ENCODE data around the gene PDIA6. TPM values are rescaled to one million over a fixed set of nuclear protein-coding genes. Genes with fewer than 3 reads are reported as not detected.

PDIA6 gene
- total RNA-seq, 1 donor from 2014 or later: 102 TPM

DNA sequence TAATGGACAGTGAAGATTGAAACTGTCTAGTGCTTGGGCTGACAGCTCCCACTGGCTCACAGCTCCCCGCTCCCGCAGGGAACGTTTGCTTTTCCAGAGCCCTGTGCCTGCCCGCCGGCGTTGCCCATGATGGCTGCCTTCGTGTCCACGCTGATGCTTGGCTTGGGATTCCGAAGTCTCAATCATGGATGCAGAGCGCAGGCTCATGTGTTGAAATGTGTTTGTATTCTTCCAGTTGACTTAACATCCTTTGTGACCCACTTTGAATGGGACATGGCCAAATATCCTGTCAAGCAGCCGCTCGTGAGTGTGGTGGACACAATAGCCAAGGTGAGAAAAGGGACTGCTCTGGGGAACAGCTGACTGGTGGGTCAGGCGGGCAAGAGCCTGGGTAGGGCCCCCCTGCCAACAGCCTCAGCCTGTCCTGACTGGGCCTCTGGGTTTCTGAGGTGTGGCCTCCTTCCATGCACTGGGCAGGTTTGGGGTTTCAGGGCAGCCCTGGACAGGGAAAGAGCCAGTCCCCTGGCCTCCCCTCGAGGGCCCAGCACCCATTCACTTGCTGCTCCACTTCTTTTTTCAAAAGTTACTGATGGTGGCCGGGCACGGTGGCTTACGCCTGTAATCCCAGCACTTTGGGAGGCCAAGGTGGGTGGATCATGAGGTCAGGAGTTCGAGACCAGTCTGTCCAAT lies 48.3 kb downstream of the PDIA6 start:
- no peak for DNase-seq

- DNase-seq: no peak
Measured at GRCh38 chr2:10763461-10763800, 49.2 kb downstream of the PDIA6 start.

DNA sequence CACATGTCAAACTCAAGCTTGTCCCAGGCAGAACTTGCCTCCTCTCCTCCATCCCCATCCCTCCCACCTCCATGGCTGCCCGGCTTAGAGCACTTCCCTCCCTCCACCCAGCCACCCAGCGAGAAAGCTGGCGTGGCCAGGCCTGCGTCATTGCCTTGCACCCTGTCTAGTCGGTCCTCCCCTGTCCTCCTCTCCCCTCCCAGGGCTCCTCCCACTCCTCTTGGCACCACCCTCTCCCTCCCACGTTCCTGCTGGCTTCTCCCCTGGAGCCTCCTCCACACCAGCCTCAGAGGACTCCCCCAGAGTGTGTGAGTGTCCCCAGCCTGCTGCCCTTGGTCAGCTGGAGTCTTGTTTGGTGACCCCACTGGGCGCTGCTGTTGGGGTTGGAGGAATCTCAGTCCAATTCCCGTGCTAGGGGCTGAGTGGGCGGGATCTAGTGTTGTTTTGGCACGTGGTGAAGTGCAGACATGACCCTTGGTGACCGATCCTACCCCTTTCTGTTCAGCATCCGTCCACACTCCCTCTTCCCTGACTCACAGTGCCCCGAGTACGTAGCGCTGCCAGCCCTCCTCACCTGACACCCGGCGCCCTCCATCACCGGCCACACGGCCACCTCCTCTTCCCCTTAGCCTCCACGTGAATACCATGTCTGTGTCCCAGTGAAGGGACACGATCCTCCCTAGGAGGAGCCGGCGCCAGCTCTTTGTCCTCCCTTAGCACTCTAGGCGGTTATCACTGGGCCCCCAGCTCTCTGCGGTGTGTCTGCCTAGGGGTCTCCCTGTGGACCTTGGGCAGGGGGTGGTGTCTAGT lies 49.7 kb downstream of the PDIA6 start:
- no peak for DNase-seq

DNA sequence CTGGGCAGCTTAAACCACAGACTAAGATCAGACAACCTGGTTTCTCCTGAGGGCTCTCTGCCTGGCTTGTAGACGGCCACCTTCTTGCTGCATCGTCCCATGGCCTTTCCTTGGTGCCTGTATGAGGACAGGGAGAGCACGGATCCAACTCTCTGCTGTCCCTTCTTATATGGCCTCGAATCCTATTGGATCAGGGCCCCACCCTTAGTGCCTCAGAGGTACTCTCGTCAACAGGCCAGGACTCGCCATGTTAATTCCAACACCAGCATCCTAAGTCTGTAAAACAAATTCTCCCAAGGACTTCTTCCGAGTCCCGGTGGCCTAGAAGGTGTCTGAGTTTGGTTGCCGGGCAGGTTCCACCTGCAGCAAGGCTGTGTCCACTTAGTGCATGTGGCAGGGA lies 51.0 kb downstream of the PDIA6 start:
- no peak for DNase-seq

DNA sequence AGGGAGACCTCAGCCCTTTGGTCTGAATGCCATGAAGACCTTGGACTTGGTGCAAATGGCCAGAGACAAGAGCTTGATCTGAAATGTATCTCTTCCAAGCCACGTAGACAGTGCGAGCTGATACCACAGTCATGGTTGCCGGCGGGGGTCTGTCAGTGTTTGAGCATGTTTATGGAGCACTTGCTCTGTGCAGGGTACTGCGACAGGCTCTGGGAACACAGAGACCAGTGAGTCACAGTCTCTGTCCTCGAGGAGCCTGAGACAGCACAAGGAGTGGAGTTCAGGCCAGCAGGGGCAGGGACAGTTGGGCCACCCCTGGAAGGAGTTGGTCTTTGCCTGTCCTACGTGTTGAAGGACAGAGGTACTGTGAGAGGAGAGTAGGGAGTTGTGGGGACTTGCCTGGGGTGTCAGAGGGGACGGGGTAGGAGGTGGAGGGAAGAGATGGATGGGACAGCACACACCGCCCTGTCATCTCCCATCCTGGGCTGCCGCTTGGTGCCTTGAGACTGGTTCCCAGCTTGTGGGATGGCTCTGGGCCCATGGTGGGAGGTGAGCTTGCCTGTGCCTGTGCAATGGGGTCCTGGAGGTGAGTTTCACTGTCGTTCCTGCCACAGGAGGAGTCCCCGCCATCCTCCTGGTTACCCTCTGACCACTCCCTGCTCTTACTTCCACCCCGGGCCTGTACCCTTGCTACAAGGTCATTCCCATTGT lies 51.6 kb downstream of the PDIA6 start:
- no peak for DNase-seq

DNA sequence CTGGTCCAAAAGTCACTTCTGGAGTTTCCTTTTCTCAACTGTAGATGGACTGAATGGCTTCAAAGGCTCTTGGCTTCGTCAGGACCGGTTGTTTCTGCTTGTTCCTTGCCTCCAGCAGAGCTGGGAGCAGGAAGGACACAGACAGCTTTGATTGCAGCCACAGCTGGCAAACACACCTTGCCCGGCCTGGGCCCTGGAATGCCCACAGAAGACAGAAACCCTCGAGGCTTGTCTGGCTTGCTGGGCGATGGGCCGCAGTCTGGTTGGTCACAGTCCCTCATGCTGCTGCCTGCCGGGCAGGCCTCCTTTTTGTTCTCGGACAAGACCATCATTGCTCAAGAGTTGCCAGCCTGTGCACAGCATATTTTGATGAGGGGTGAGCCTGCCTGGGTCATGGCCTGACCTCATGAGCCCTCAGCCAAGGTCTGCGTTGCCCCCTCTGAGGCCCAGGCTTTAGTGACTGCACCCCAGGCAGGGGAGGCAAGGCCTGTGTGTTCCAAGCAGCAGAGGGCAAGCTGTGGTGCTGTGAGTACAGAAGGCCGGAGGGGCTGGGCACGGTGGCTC lies 53.4 kb downstream of the PDIA6 start:
- DNase-seq: no peak

GRCh38 chr2:10757814-10758286 lies 54.7 kb downstream of the PDIA6 start:
- no peak for DNase-seq

- no peak for DNase-seq
Measured at GRCh38 chr2:10755621-10756020, 57.0 kb downstream of the PDIA6 start.

GRCh38 chr2:10753876-10754275 lies 58.7 kb downstream of the PDIA6 start:
- no peak for DNase-seq

DNA sequence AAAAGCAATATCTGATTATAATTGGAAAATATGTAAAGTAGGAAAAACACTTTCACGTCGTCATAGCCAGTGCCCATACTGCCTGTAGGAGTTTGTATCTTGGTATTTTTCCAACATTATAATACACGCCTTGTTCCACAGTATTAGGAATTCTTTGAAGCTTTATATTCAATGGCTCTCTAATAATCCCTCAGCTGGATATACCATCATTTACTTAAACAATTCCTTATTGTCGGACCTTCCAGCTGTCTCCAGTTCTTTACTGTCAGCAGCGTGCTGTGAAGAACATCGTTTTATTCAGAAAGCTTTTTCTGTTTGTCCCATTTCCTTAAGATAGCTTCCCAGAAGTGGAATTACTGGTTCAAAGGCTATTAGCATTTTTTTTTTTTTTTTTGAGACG lies 59.4 kb downstream of the PDIA6 start:
- DNase-seq: no peak

GRCh38 chr2:10752236-10752635 lies 60.3 kb downstream of the PDIA6 start:
- DNase-seq: no peak

DNA sequence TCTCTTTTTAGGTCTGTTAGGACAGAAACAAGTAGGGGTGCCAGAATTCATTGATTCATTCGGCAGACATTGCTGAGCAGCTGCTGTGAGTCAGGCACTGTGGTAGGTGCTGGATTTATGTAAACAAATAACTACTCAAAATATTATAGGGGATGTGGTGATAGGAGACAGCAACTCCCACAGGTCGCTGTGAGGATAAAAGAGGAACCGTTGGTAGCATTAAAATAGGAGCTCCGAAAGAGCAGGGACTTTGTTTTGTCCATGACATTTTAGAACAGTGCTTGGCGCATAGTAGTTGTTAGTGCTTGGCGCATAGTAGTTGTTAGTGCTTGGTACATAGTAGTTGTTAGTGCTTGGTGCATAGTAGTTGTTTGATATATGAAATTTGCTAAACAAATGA lies 62.0 kb downstream of the PDIA6 start:
- DNase-seq: no peak

DNA sequence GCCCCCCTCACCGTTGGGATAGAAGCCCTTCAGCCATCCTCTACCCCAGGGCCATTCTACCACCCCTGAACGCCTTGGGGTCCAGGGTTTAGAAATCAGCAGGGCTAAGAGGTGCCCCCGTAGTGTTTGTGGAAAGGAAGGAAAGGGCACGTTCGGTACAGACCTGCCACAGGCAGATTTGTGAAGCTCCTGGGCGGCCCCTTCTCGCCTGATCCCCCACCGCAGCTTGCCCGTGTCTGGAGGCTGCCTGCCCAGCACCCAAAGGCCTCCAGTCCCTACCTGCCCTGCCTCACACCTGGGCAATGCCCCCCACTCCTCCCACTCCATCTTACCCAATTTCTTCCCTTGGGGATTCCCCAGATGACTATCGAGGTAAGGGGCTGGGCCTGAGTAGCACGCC lies 69.9 kb downstream of the PDIA6 start:
- no peak for DNase-seq

GRCh38 chr2:10741139-10741538 lies 71.4 kb downstream of the PDIA6 start:
- no peak for DNase-seq

DNA sequence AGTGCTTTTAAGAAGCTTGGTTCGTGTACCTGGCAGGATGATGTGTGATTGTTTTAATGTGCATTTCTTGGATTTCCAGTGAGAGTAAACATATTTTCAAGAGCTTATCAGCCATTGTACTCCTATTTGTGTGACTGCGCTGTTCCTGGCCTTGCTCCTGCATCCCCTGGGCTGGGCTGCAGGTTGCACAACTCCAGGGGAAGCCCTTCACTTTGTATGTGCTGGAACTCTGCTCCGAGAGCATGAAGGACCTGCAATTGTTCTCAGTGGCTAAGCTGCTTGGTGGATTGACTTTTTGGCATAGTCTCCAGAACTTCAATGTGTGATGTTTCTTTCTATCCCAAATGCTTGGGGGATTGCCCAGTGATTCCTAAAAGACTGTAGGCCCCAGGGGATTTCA lies 72.4 kb downstream of the PDIA6 start:
- no peak for DNase-seq

DNA sequence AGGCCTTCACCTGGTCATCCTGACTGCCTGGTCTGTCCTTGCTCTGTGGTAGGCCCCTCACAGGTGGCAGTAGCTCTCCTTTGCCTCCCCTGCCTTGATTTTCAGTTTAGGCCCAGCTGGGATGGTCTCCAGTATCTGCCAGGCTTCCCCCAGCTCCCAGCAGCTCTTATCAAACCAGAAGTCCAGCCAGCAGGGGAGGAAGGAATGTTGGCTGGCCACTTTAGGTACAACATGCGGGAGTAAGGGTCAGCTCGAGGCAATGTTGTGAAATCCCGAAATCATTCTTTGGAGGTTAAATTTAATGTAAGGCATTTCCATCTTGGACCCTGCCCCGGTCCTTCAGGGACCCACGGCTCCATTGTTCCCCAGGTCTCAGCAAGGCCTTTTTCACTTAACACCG lies 74.4 kb downstream of the PDIA6 start:
- DNase-seq: no peak

- no peak for DNase-seq
Measured at GRCh38 chr2:10733980-10734379, 78.6 kb downstream of the PDIA6 start.

DNA sequence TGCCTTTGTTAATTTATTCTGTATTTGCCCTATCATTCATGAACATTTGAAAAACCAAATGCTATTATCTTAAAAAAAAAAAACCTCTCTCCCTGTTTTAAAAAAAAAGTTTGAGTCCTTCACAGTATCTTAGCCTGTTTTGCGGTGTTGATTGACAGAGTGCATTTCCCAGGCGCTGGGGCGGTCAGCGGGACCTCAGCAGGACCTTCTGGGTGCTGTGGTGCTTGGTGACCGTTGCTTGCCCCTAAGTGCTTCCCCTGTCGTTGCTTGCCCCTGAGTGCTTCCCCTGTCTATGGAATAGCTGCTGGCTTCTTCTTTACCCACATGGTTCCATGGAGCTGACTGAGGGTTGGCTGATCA lies 79.0 kb downstream of the PDIA6 start:
- no peak for DNase-seq

Small RNA genes lying within 50 kb of the gene (small RNA-seq; reads per million reads assigned to genes)
- gene RNU7-138P (not detected), gene RNU7-176P (not detected)

Other genes starting within 250 kb of the PDIA6 start
- gene NOL10, start 122.8 kb downstream of the PDIA6 start, total RNA-seq: 48.4 TPM
- 0.16 TPM for gene ATP6V1C2, start 91.2 kb downstream of the PDIA6 start, total RNA-seq
- gene KCNF1, start 99.1 kb upstream of the PDIA6 start, total RNA-seq: 13.3 TPM

Measured in occipital lobe (tissue), 3 donors.